Keratinocyte (primary cell): ENCODE data around the gene ANXA5.

Experiments used
- CTCF ChIP-seq, 3 experiments: IDR thresholded peaks in 1 of 3; conservative IDR thresholded peaks in 1 of 3; optimal IDR thresholded peaks in 1 of 3; 2 replicates in 2 of 3; 3 replicates in 1 of 3; pipeline versions ENCODE3 to v1.5.1; 2011; ENCODE audit warnings: low read length in 3 of 3, mild to moderate bottlenecking in 3 of 3, moderate library complexity in 2 of 3, control low read depth in 1 of 3, inconsistent platforms in 1 of 3; ENCODE audit not compliant: insufficient read depth in 2 of 3; ENCODE audit errors: extremely low read depth in 1 of 3
- EZH2 ChIP-seq: IDR thresholded peaks from one replicate; pipeline ENCODE4 v1.6.1; 2012; ENCODE audit warnings: inconsistent platforms, mild to moderate bottlenecking, low read length, moderate library complexity

GRCh38 chr4:121714548-121714947, 17.8 kb upstream of the ANXA5 start:
- TF ChIP-seq CTCF (optimal IDR thresholded peaks at IDR 0.05 in 1 of 3, IDR thresholded peaks at IDR 0.05 in 1 of 3, conservative IDR thresholded peaks at IDR 0.05 in 1 of 3; ENCODE audit: extremely low read depth in 1 of 3, insufficient read depth in 2 of 3, low read length in 3 of 3) = no peak
- no peak for TF ChIP-seq EZH2
